HG02885 (cell line): ENCODE results near the gene HOXC12.

ENCODE experiments used
- ATAC-seq: cut with Tn5 transposase; IDR thresholded peaks from one replicate; pipeline ENCODE4 v1.9.1; 2021; ENCODE audit warnings: mild to moderate bottlenecking; ENCODE audit not compliant: unreplicated experiment, poor library complexity

The HOXC12 gene

DNA sequence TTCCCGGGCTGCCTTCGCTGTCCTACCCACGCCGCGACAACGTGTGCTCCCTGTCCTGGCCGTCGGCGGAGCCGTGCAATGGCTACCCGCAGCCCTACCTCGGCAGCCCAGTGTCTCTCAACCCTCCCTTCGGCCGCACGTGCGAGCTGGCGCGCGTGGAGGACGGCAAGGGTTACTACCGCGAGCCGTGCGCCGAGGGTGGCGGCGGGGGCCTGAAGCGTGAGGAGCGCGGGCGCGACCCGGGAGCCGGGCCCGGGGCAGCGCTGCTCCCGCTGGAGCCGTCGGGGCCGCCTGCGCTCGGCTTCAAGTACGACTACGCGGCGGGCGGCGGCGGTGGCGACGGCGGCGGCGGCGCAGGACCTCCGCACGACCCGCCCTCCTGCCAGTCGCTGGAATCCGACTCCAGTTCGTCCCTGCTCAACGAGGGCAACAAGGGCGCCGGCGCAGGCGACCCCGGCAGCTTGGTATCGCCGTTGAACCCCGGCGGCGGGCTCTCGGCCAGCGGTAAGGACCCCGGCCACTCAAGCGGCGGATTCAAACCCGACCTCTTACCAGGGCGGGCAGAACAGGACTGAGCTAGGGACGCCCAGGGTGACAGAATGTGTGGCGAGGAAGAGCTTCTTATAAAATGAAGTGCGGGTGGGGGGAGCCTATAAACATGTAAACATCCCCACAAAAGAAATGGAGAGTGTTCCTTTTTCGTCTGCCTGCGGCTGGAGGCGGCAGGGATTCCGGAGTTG lies 503 bp downstream of the HOXC12 start:
- ATAC-seq, result no peak

GRCh38 chr12:53955776-53956250 lies 1.1 kb downstream of the HOXC12 start:
- no peak for ATAC-seq

GRCh38 chr12:53956251-53956887 lies 1.7 kb downstream of the HOXC12 start:
- ATAC-seq, result no peak

DNA sequence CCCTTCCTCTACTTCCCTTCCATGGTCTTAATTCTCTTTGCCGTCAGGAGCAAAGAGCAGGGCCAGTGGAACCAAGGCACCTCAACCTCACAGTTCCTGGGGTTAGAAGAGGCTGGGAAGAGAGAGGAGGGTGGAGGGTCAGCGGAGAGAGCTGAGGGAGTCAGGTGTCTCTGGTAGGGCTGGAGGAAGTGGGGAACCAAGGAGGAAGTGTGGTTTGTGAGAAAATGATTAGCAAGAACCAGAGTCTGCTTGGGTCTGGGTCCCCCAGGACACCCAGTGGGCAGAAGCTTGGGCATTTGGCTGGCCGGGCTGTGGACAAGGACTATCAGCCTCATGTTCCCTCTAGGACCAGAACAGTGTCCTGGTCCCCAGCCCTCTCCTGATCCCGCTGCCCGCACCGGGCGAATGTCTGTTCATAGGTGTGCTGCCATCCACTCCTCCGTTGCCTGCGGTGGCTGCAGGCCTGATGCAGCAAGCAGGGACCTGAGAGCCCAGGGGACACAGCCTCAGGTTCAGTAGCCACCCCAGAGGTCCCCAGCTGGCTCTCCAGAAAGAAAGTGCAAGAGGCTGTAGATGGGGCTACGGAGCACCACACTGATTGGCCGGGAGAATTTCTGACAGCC lies 2.3 kb downstream of the HOXC12 start:
- no peak for ATAC-seq

DNA sequence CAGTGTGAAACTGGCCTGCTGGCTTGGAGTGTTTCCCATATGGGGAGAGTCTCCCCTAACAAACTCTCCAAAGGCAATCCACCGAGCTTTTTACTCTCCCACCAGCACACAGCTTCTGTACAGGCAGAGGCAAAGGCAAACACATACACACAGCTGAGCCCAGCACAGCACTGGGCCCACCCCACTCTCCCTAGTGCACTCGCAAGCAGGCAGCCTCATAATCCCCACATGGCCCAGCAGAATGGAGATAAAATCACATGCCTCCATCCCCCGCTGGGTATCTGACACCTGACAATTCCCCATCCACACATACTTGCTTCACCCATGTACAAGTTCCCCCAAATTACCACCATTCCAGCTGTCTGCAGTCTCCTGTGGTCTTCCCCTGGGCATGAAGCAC lies 3.4 kb downstream of the HOXC12 start:
- no peak for ATAC-seq

DNA sequence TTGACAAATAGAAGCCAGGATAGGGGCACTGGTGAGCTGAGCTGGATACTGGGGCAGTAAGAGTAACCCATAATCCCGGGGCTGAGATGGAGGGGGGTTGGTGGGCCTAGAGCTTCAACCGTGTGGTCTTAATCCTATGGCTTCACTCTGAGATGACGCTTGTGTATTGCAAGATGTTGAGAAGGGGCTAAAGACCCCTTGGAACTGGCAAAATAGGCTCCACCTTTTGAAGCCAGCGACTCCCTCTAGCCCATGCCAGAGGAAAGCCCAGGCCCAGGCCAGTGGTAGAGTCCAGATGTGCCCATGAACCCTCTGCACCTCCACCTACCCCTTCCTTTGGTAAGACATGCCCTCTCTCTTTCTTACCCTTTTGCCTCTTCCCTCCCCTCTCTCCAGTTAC lies 4.6 kb downstream of the HOXC12 start:
- no peak for ATAC-seq

- ATAC-seq, result no peak
Observed at GRCh38 chr12:53960187-53961024, 5.7 kb downstream of the HOXC12 start.

- ATAC-seq, result no peak
Observed at GRCh38 chr12:53961025-53961761, 6.5 kb downstream of the HOXC12 start.

GRCh38 chr12:53963005-53963404 lies 8.3 kb downstream of the HOXC12 start:
- ATAC-seq, result no peak

- ATAC-seq, result no peak
Observed at GRCh38 chr12:53963434-53964314, 9.0 kb downstream of the HOXC12 start.

- no peak for ATAC-seq
Observed at GRCh38 chr12:53964315-53964713, 9.6 kb downstream of the HOXC12 start.

GRCh38 chr12:53965281-53966084 lies 10.8 kb downstream of the HOXC12 start:
- ATAC-seq, result no peak

DNA sequence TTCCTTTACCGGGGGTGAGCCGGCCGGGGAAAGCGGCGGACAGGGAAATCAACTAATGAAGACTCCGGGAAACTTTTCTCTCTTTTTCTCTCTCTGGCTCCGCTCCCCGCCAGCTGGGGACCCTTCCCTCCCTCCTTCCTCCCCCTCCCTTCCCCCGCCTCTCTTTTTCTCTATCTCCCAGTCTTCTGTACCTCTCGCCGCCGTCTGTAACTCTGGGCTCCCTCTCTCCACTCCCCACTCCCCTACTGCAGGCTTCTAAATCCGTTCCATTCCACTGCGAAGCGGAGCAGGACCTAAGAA lies 11.3 kb downstream of the HOXC12 start:
- ATAC-seq, result no peak

DNA sequence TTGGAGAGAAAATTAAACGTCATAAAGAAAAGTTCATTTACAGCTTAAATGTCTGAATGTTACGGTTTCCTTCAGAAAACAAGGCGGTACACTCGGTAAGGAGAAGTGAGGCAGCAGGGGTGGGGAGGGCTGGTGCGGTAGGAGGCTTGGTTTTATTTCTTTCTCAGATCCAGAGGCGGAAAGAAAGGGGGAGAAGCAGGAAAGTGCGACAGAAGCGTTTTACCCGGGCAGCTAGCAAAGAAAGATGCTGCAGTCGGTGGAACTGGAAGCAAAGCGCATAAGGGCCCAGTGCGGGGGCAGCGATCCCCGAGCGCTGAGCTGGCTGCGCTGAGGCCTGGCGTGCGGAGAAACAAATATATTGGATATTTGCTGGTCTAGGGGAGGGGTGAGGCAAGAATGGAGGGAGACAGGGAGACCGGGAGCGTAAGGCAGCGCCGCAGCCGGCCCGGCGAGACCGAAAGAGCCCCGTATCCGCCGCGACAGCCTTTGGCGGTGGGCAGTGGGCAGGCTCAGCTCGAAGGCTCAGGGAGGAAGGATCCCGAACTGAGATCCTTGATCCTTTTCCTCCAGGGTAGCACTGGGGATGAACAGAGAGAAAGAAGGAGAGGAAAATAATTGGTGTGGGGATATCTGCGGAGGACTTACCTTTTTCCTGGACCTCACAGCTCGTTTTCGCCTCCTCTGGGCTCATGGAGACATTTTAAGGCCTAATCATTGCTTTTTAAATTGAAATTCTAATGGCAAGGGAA lies 11.9 kb downstream of the HOXC12 start:
- no peak for ATAC-seq

DNA sequence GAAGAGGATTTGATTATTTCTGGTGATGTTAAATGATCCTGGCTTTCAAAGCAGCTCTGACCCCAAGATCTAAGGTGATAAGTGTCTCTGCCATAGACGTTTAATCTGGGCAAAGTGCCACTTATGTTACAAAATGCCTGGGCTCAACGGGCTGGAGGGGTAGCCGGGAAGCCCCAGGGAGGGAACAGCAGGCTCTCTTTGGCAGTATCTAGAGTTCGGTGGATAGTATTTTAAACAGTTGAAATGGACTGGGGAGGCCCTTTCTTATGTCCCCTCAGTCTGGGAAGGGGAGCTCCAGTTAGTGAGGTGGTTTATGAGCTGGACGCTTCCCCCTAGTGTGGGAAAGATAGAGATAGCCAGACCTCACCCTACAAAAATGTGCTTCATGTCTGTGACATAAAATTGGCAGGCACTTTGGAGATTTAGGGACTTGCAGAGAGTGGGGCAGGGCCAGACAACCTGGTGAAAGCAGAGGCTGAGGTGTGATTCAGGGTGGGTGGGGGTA lies 12.8 kb downstream of the HOXC12 start:
- ATAC-seq, result no peak

DNA sequence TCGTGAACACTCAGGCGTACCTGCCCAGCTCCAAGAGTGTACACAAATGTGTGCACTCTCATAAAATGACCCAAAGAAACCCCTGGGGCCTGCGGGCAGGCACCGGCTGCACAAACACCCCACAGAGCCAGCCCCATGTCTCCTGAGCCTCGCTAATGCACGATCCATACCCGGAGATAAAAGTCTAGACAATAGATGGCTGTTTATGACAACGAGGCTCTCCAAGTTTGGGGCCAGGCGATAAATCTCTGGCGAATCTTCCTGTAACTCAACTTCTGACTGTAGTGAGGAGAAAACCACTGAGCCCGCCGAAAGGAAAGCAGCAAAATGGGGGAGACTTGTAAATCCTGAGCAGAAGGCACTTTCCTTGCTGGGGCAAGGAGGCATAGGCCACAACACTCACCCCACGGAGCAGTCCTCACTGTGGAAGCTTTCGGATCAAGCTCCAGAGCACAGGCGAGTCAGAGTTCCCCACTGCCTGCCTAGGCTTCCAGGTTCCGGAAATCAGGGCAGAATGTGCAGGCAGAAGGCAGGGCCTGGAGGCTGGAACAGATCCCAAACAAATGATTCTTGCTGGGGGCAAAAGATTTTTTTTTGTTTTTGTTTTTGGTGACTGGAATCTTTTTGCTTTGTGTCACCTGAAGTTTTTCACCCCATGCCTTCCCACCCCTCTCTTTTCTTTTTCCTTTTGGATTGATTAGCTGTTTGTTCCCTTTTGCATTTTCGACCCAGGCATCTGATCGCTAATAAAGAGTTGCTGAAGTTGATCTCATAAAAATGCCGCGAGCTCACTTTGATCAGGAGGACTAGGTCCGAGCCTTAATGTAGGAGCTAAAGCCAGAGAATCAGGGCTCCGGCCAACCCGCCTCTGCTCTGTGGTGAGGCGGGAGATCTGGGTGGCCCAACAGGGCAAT lies 13.8 kb downstream of the HOXC12 start:
- ATAC-seq, result no peak
